NCI-H2171 (cell line): ENCODE data around the gene LARP1.
"Not testable (repeated sequence)": the region's sequence is repeated elsewhere in the genome, so short reads cannot be mapped to it uniquely, and the experiment has no call there.

Experiments
- DNase-seq: peaks from one replicate; lab custom pipeline; 2025; lab: John Stamatoyannopoulos, UW

Gene LARP1

DNA sequence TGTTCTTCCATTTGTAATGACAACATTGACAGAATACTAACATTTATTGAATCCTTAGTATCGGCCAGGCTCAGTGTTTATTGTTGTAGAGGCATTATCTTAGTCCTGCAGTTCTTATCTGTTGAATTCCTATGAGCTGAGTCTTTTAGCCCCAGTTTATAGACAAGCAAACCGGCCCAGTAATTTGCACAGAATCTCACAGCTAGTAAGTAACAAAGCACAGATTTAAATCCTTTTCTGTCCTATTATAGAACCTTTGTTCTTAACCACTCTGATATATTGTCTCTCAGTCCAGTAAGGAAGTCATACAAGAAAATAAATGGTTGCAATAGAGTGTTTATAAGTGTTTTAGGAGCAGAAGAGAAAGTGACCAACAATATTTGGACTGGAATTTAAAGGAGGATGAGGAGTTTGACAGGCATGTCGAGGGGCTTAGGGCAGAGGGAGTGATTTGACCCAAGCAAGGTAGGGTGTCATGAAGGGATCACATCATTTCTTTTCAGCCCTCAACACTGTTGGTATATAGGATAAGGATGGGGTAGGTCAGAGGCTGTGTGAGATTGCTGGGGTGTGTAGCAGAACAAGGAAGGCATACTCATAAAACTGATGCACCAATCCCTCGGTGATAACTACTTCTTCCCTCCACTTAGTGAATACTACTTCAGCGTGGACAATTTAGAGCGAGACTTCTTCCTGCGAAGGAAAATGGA, 39.5 kb downstream of the LARP1 start:
- no peak for DNase-seq

DNA sequence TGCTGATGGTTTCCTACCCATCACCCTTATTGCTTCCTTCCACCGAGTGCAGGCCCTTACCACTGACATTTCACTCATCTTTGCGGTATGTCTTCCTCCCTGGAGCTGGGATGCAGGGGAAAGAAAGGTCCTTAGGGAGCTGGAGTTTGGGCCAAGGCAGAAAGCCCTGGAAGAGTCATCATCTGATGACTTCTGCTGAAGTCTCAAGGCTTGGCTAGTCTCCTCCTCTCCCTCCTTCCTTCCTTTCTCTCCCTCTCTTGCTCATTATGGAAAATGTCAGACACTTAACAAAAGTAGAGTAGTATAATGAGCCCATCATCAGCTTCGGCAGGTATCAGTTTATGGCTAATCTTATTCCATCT, 40.0 kb downstream of the LARP1 start:
- DNase-seq = no peak

DNA sequence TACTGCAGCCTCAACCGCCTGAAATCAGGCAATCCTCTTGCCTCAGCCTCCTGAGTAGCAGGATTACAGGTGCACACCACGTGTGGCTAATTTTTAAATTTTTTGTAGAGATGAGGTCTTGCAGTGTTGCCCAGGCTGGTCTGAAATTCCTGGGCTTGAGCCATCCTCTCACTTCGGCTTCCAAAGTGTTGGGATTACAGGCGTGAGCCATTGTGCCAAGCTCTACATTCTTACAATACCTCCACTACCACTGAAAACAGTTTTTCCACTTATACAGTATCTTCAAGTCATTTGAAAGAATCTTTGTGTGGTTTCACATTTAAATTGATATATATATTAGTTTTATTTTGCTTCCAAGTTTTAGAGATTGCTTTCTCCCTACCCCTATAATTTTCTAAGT, 42.6 kb downstream of the LARP1 start:
- no peak for DNase-seq

DNA sequence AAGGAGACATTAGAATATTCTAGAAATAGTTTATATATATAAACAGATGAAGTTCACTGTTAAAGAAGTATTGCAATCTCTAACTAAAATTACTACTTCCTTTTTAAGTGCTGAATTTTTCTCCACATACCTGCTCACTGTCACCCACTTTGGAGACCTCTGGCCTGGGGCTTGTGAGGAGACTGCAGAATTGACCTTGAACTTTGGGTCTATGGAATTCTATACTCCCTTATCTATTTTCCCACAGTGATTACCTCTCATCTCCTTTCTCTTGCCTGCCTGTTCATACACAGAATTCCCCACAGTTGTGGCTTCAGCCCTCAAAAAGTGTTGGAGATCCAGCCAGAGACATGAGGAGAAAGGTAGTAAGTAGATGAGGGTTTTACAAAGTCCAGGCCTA, 45.4 kb downstream of the LARP1 start:
- DNase-seq = no peak

DNA sequence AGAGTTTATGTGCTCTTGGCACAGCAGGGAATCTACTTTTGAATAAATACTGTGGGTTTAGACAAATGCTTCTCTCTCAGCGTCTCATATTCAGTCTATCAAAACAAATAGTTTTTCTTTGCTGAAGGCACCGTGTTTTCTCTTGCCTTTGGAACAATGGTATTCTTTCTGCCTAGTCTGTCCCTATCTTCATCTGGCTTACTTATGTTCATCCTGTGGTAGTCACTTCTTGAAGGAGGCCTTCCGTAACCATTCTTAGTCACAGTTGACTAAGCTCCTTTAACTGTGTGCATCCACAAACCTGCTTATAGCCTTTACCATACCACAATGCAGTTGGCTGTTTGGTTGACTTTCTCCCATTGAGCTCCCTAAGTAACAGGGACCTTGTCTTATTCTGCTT, 45.9 kb downstream of the LARP1 start:
- DNase-seq = no peak

DNA sequence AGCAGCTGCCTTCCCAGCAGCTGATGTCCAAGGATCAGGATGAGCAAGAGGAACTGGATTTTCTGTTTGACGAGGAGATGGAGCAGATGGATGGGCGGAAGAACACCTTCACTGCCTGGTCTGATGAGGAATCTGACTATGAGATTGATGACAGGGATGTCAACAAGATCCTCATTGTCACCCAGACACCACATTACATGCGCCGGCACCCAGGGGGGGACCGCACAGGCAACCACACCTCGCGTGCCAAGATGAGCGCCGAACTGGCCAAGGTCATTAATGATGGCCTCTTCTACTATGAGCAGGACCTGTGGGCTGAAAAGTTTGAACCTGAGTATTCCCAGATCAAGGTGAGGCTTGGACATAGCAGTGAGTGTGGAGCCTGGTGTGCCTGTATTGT, 46.9 kb downstream of the LARP1 start:
- DNase-seq = no peak

DNA sequence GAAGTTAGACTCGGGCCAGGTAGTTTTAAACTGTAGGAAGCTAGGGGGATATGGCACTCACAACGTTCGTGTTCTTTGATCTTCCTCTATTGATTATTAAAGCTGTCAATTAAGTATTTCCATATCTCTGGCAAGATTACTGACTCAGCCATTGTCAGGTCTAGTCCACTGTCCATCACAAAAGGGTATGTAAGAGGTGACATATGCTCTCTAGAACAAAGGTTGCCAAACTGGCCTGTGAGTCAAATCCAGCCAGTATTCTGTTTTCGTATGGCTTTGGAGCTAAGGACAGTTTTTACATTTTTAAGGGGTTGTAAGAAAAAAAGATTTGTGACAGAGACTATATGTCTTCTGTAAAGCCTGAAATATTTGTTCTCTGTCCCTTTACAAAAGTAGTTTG, 51.0 kb downstream of the LARP1 start:
- DNase-seq = no peak

DNA sequence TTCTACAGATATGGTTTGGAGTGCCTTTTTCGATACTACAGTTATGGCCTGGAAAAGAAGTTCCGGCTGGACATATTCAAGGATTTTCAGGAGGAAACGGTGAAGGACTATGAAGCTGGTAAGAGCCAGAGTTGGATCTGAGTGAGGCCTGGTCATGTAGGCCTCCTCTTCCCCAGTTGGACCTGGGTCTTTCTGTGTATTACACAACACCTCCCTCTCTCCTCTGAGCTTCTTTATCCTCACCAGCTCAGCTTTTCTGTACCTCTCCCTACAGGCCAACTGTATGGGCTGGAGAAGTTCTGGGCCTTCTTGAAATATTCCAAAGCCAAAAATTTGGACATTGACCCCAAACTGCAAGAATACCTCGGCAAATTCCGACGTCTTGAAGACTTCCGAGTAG, 56.1 kb downstream of the LARP1 start:
- no peak for DNase-seq

DNA sequence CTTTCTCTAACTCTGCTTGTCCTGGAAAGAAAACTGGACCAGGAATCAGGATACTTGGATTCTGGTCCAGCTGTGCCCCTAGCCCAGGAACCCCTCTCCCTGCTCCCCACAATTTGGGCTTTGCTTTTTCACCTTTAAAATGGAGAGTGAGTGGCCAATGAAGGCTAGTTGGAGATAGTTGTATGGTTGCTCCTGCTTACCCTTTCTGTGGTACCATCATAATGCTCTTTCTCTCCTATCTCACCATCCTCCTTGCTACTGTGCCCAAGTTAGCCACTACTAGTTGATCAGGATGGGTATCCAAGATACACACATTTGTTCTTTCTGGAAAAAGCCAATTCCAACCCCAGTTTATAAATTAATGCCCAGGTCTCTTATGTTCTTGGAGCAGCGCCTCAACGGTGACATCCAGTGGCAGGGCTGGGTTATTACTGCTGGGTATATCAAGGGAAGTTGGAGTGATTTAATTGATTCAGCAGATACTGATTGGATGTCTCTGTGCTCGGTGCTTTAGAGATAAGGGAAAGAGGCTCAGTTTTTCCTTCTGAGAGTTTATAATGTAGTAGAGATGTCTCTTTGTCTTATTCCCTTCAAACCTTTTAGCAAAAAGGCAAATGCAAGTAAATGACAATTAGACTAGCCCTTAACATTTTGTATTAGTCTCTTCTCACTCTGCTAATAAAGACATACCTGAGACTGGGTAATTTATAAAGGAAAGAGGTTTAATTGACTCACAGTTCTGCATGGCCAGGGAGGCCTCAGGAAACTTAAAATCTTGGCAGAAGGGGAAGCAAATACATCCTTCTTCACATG, 56.7 kb downstream of the LARP1 start:
- DNase-seq = no peak

DNA sequence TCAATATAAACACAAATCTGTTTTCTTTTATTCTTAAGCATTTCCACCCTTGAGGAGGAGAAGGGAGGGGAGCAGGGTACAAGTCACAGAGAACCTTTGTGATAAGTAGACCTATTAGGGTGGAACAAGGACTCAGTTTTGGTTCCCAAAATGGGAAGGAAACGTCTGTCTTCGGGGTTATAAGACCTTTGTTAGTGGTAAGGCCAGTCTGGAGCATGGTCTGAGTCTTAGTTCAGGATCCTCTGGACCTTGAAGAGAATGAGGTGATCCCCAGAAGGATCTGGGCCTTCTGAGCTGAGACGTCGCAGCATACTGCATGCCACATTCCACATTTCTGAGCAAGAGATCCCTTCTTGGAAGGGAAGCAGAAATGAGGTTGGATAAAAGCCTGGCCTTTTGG, 58.0 kb downstream of the LARP1 start:
- DNase-seq = no peak

DNA sequence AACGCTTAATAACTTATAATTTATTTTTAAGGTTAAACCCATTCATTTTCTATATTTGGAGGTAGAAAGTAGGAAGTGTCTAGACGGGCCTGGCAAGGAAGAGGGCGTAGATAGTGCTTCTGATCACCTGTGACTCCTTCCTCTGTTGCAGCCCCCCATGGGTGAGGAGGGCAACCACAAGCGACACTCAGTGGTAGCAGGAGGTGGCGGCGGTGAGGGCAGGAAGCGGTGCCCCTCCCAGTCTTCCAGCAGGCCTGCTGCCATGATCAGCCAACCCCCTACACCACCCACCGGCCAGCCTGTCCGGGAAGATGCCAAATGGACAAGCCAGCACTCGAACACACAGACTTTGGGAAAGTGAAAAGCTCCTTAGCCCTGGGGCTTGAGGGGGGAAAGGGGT, 58.6 kb downstream of the LARP1 start:
- DNase-seq = no peak

DNA sequence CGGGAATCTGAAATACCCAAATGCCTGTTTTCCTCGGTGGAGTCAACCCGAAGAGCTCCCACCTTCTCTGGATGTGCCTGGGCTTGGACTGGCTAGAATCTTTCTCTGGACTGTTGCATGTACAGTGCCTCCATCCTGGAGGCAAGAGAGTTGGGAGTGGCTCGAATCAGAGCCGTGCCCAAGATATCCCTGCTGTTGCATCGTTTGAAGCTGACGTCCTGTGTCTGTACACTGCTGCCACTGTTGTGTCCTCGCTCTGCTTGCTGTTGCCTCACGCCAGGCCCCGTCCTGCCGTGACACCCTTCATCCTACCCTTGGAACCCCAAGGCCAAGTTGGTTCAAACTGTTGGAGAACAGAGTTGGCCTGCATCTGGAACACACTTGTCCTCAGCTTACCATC, 59.8 kb downstream of the LARP1 start:
- no peak for DNase-seq

DNA sequence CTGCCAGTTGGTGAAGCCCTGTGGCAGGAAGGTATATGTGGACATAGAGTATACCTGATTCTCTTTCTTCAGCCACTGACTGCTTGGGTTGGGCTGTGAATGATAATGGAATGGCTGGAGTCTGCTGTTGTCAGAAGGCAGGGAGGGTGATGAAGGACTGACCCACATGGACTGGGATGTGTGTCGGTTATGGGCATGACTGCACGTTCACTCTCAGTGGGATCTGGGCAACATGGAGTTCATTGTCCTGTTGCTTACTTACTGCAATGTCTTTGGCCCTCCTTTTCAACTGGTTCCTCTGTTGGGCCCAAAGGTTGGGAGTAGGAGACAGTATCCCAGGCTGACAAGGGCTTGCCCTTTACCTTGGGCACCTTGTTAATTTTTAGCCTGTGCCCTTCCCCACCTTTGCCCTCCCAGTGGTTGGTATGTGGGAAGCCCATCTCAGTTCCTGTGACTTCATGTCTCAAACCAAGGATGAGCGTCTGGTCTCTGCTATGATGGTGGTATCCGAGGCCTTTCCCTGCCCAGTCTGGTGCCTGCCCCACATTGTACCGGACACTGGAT, 60.6 kb downstream of the LARP1 start:
- no peak for DNase-seq

DNA sequence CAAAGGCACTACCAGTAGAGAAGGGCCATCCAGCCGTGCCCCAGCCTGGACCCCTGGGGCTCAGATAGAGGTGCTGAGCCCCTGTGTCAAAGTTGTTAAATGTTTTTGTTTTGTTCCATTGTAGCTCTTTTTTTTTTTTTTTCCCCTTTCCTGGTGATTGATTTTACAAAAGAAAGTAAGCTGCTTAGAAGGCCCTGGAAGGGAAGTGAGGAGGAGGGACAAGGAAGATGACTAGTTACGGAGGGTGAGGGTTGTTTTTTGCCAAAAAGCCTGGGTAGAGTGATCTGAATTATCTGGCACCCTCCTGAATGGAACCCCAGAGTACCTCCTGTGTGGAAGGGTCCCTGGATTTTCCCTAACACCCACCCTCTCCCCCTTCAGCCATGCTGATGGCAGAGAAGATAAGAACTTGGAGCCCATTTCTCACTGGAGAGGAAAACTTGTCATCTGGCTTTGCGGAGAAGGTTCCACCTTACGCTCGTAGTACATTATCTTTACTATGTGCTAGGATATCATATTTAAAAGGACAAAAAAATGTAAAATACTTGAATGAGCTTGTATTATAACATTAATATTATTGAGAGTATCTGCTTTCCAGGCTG, 61.8 kb downstream of the LARP1 start:
- no peak for DNase-seq

DNA sequence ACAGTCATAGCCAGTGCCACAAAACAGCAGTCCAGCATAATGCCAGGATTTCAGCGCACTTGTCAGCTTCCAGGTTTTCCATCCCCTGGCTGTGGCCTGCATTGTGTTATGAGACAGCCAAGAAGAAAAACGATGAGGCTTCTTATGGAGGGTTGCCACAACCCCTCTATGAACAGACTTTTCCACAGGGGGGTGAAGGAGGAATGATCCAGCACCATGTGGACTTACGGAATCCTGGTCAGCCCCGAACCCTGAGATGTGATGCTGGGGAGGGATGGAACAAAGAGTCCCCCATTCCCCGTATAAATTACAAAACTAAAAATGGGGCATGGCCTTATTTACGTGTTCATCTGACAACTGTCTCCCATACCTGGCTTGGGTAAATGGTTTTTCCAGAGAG, 62.6 kb downstream of the LARP1 start:
- no peak for DNase-seq

DNA sequence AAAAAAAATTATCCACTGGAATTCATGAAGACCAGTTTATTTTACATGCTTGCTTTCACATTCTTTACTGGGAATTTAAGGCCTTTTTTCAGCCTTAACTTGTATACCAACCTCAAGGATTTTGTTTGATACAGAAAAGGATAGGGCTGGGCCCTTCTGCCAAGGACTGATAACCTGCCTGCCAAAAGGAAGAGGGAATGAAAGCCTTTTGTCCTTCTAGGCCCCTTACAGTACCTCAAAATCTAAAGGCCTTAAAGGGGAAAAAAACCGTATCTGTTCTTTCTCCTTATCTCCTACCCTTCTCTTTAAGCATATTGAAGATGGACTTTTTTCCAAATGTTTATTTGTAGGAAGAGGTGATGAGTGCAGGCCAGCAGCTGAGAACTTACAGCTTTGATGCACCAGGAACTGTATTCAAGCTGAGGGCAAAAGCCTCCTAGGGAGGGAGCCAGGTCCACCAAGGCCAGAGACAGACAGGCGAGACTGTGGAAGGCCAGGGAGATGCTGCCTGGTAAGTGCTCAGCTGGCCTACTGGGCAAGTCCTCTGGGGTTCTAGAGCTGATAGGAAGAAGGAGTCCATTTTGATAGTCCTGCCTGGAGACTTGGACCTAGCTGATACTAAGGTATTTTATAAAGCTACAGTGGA, 63.4 kb downstream of the LARP1 start:
- DNase-seq = no peak

DNA sequence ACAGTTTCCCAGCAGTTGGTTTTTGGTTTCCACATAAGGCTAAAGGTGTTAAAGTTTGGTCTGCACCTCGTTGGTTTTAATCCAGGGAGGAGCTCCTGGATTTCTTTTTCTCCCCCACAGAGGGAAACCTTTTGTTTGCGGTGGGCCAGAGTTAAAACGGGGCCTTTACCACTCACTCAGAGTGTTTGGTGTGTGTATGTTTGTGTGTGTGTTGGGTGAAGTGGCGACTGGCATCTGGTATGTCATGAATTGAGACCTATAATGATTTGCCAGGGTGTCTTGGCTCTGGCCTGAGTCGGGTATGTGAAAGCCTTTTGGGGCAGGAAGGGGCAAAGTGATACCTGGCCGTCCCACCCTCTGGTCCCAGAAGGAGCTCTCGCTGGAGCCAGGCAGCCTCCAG, 64.4 kb downstream of the LARP1 start:
- no peak for DNase-seq

DNA sequence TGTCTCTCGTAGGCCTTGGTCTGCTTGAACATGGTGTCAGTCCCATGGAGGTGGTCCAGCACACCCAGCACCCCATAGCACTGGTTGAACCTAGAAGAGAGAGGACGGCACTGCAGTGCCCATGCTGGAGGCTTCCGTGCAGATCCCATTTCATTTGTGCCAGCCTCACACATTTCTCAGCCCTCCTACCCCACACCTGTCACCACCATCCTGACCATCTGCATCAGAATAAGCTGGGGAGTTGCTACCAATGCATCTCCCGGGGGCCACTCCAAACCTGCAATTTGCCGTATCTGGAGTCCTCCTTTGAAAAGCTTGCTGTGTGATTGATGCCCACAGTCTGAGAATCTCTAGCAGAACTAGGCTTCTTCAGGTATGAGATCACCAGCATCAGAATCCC, 65.2 kb downstream of the LARP1 start:
- DNase-seq = no peak

DNA sequence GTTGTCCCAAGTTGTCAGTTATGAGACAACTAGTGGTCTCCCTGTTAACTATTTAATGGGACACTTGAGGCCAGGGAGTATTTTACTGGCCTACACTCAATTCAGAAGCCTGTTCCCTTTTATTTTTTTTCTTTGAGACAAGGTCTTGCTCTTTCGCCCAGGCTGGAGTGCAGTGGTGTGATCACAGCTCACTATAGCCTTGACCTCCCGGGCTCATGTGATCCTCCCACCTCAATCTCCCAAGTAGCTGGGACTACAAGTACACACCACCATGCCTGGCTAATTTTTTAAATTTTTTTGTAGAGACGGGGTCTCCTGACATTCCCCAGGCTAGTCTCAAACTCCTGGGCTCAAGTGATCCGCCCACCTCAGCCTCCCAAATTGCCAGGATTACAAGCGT, 67.7 kb downstream of the LARP1 start:
- DNase-seq = not testable (repeated sequence)

DNA sequence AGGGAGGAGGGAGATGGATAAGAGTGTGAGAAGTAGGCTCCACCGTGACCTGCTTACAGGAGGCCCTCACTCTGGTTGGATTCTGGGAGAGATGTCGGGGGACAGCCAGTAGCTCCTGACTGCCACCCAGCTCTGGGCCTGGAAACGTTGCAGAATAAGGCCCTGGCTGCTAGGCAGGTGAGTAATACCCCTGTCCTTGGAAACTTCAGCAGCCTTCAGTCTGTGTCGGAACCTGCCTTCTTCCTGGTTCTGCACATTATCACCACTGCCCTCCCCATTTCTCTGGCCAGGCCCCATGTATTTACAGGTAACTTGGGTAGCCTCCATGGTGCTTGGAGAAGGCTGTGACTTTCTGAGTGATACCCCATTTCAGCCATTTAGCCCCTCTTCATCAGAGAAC, 68.4 kb downstream of the LARP1 start:
- no peak for DNase-seq

DNA sequence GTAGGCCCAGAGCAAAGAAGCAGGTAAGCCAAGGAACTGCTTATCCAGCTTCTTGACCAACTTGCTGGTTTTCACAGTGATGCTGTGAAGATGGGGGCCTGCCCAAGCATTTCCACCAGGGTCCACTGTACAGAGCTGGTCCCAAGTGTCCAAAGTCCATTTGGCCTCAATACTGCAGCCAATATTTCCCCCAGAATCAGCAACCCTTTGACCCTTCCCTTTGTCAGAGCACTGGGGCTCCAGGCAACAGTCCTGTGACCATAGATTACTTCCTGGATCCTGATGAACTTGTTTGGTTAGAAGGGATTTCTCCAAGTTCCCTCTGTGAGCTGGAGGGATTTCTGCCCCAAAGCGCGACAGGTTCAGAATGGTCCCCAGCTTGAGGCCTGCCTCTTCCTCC, 68.9 kb downstream of the LARP1 start:
- DNase-seq = no peak

DNA sequence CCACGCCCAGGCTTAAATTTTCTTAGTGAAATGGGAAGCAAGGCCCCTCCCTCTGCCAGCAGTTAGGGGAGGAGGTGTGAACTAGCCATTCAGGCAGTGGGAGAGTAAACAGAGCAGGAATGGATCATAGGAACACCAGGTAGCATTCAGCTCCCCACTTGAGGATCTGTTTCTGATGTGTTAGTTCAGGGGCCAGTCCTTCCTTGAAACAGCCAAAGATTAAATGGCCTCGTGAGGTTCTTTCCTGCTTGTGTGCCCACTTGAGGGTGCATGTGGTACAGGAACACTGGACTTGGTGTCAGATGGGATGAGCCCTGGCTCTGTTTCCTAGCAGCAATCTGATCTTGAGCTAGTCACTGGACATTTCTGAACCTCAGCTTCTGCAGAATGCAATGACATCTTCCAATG, 74.0 kb downstream of the LARP1 start:
- DNase-seq = no peak
